A673 (cell line): ENCODE data around the gene EVI2B.

Experiments
- EZH2 ChIP-seq: fragments of 200-600 bp; sonication (generic); IDR thresholded peaks from 2 replicates; pipeline ENCODE4 v1.6.1; 2017; ENCODE audit warnings: borderline replicate concordance, low read depth, mild to moderate bottlenecking, mixed read lengths, antibody characterized with exemption, low read length; ENCODE audit not compliant: poor library complexity, severe bottlenecking
- TF ChIP-seq, protein P1 (sequence below): fragments of 300-800, 200-600 bp; sonication (generic); conservative IDR thresholded peaks from 2 replicates; pipeline ENCODE4 v1.5.1; 2017; ENCODE audit warnings: low read depth, mild to moderate bottlenecking, antibody characterized with exemption, low read length, moderate library complexity, mixed read lengths

DNA sequence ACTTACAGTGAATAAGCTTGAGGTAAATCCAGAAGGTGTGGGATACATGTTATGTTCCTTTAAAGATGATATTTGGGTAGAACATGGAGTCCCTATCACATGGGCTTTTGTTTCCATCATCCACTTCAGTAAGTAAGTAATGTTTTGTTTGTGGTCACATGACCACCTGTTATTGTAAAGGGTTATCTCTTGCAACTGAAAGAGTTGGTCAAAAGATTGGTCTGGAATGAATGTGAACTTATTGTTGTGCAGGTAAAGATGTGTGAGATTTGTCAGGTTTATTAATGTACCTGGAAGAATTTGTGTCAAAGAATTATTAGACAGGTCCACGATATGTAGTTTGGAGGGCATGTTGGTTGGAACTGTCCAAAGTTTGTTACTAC lies 18.4 kb downstream of the EVI2B start:
- TF ChIP-seq, protein P1, sequence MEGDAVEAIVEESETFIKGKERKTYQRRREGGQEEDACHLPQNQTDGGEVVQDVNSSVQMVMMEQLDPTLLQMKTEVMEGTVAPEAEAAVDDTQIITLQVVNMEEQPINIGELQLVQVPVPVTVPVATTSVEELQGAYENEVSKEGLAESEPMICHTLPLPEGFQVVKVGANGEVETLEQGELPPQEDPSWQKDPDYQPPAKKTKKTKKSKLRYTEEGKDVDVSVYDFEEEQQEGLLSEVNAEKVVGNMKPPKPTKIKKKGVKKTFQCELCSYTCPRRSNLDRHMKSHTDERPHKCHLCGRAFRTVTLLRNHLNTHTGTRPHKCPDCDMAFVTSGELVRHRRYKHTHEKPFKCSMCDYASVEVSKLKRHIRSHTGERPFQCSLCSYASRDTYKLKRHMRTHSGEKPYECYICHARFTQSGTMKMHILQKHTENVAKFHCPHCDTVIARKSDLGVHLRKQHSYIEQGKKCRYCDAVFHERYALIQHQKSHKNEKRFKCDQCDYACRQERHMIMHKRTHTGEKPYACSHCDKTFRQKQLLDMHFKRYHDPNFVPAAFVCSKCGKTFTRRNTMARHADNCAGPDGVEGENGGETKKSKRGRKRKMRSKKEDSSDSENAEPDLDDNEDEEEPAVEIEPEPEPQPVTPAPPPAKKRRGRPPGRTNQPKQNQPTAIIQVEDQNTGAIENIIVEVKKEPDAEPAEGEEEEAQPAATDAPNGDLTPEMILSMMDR: no peak
- TF ChIP-seq EZH2: no peak
